Mucosa of rectum (tissue), 2 donors: ENCODE measurements around the gene CHL1.

ENCODE experiments used
- H3K27ac ChIP-seq, 2 donors: one replicate each; pipeline ENCODE4 v1.7.0; 2013; ENCODE audit warnings: inconsistent platforms in 2 of 2, low read depth in 2 of 2, low read length in 2 of 2
- H3K27me3 ChIP-seq, 2 donors: one replicate each; pipeline ENCODE4 v1.7.0; 2013; ENCODE audit warnings: low read length in 2 of 2; ENCODE audit not compliant: control insufficient read depth in 2 of 2, insufficient read depth in 2 of 2
- H3K36me3 ChIP-seq, 2 donors: one replicate each; pipeline ENCODE4 v1.7.0; 2013; ENCODE audit warnings: low read length in 2 of 2; ENCODE audit not compliant: control insufficient read depth in 2 of 2, insufficient read depth in 2 of 2
- H3K4me1 ChIP-seq, 2 donors: one replicate each; pipeline ENCODE4 v1.7.0; 2013; ENCODE audit warnings: low read length in 2 of 2, mild to moderate bottlenecking in 1 of 2; ENCODE audit not compliant: control insufficient read depth in 2 of 2, insufficient read depth in 2 of 2
- H3K4me3 ChIP-seq, 2 donors: one replicate each; pipeline ENCODE4 v1.7.0; 2013; ENCODE audit warnings: low read length in 2 of 2
- H3K9ac ChIP-seq, 2 donors: one replicate each; pipeline ENCODE4 v1.7.0; 2013; ENCODE audit warnings: low read length in 2 of 2, low read depth in 1 of 2, mild to moderate bottlenecking in 1 of 2
- H3K9me3 ChIP-seq, 2 donors: one replicate each; pipeline ENCODE4 v1.7.0; 2013; ENCODE audit warnings: low read length in 2 of 2; ENCODE audit not compliant: control insufficient read depth in 2 of 2
- donor health status: healthy.
- donor health status: Normal muscosa, but diverticular disease.

CHL1 gene

DNA sequence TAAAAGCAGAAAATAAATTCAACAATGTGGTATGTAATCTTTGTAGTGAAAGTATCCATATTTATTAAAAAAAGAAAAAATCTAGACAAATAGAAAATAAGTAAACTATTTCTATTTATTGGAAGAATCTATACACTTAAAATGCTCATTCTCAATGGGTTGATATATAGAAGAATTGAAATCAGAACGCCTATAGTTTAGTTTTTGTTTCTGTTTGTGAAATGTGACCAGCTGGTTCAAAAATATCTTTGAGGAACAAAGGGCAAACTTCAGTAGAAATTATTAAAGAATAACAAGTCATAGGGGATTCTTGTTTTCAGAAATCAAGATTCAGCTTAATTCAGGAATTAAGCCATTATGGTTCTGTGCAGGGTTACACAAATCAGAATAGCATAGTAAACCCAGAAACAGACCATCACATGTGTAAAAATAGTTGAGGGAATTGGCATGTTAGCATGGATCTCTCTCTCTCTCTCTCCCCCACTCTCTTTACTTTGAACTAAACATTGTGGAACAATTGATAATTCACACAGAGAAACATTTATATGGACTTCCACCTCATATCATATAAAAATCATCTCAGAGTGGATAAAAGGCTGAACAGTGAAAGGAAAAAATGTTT is 134.0 kb downstream of the CHL1 start:
- H3K36me3 ChIP-seq = no peaks in the 10 kb centered on the region
- H3K27ac ChIP-seq = no peak overlapping the region
- no peak overlapping the region for H3K4me3 ChIP-seq
- H3K27me3 ChIP-seq = no peaks in the 10 kb centered on the region
- no peaks in the 10 kb centered on the region for H3K4me1 ChIP-seq
- no peak overlapping the region for H3K9ac ChIP-seq
- no peaks in the 10 kb centered on the region for H3K9me3 ChIP-seq

DNA sequence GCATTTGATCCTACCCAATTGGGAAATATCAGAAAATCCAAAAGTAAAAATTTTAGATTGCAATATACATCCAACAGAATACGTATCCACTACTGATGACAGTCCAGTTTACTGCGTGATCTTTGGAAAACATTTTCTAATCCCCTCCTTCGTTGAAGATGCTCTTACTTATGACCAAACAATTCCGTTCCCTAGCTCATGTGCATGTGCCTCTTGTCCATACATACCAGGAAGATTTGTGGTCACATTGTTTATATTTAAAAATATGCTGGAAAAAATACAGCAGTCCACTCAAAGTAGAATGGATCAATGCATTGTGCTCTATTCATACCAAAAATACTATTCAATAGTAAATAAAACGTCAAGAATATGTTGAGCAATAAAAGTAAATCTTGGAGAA is 135.3 kb downstream of the CHL1 start:
- Histone ChIP-seq H3K9me3 (no peaks in the 10 kb centered on the region), H3K4me3 (no peak overlapping the region), H3K9ac (no peak overlapping the region), H3K27ac (no peak overlapping the region), H3K36me3 (no peaks in the 10 kb centered on the region), H3K27me3 (no peaks in the 10 kb centered on the region), H3K4me1 (no peaks in the 10 kb centered on the region)

DNA sequence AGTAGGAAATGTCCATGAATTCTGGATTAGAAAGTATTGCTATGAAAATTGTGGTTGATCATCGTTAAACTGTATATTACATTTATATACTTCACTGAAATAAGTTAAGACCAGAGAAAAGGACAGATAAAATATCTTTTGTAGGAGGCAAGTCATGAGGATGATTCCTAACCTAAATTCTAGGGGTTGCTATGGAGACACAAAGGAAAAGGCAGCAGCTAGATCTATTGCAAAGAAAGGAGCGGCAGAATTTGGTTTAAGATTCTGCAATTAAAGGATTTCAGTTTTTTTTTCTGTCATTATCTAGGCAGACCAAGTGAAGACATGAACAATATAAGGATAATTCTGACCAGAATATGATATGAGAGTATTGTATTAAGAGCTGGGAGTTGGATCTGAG is 136.1 kb downstream of the CHL1 start:
- Histone ChIP-seq H3K4me3 (no peak overlapping the region), H3K27me3 (no peaks in the 10 kb centered on the region), H3K9ac (no peak overlapping the region), H3K27ac (no peak overlapping the region), H3K4me1 (no peaks in the 10 kb centered on the region), H3K9me3 (no peaks in the 10 kb centered on the region), H3K36me3 (no peaks in the 10 kb centered on the region)

DNA sequence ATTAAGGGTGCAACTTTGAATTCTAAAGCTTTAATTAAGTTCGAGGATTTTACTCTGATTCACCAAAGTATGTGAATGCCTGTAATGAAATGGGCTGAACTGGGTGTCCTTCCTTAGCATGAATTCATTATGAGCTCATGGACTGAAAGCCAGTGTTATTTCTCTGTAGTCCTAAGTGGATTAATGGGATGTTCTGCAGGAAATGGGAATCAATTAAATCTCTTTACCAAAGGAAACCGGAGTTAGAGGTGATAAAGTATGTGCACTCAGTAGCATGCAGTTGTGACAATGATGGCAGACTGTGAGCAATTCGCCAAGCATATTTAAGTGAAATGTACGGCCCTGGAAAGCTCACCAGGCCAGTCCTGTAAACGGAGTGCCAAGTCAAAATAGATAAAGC is 138.7 kb downstream of the CHL1 start:
- Histone ChIP-seq H3K9ac (no peak overlapping the region), H3K36me3 (no peaks in the 10 kb centered on the region), H3K4me3 (no peak overlapping the region), H3K4me1 (no peaks in the 10 kb centered on the region), H3K27ac (no peak overlapping the region), H3K9me3 (no peaks in the 10 kb centered on the region), H3K27me3 (no peaks in the 10 kb centered on the region)

DNA sequence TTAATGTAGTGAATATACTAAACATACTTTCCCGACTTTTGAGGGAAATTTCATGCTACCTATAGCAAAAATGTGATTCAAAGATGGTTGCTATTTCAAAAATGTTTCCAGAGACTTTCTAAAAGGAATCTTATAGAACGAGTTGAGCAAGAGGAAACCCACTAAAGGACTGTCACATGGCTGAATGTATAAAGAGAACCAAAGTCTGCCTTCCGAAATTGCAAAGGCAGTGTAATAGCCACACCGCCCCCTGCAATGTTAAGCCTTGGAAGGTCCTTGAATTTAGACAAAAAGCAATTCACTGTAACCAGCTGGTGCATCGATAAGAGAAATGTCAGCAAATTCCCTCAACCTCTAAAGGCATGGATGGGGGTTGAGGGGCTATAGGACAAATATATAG is 142.8 kb downstream of the CHL1 start:
- Histone ChIP-seq H3K4me3 (no peak overlapping the region), H3K9me3 (no peaks in the 10 kb centered on the region), H3K27me3 (no peaks in the 10 kb centered on the region), H3K9ac (no peak overlapping the region), H3K4me1 (no peaks in the 10 kb centered on the region), H3K27ac (no peak overlapping the region), H3K36me3 (no peaks in the 10 kb centered on the region)

DNA sequence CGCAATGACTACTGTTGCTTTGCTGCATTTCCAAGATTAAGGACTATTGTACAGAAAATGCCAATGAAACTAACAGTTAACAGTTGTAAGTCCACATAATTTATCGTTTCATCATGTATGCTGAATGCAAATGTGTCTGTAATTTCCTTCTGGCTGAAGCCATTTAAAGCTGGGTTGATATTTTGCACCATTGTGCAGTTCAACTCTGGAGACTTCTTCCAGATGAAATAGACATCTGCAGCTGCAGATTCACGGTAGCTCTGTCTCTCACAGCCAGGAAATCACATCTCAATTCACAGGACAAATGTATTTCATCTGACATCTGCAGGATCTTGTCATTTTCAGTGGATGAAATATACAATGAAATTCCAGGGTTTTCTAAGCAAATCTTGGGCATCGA is 145.4 kb downstream of the CHL1 start:
- H3K27me3 ChIP-seq = no peaks in the 10 kb centered on the region
- no peak overlapping the region for H3K27ac ChIP-seq
- H3K36me3 ChIP-seq = no peaks in the 10 kb centered on the region
- no peaks in the 10 kb centered on the region for H3K9me3 ChIP-seq
- H3K9ac ChIP-seq = no peak overlapping the region
- no peak overlapping the region for H3K4me3 ChIP-seq
- no peaks in the 10 kb centered on the region for H3K4me1 ChIP-seq

DNA sequence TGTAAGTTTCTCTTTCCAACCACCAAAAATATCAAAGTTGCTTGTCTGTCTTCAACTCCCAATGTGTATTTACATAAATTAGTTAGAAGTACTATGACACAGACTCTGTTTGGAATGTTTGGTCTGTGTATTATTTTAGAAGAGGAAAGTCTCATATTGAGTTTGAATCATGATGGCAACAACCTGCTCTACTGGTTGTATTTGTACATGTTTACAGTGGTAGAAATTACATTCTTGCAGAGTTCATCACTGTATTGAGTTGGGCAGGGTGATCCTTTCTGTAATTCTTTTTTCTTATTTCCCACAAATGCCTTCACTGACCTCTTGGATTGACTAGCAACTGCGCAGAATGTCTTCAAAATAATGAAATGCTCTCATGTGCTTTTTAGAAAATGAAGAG is 149.6 kb downstream of the CHL1 start:
- no peak overlapping the region for H3K9ac ChIP-seq
- no peaks in the 10 kb centered on the region for H3K36me3 ChIP-seq
- H3K27me3 ChIP-seq = no peaks in the 10 kb centered on the region
- H3K4me3 ChIP-seq = no peak overlapping the region
- no peaks in the 10 kb centered on the region for H3K4me1 ChIP-seq
- H3K27ac ChIP-seq = no peak overlapping the region
- no peaks in the 10 kb centered on the region for H3K9me3 ChIP-seq

DNA sequence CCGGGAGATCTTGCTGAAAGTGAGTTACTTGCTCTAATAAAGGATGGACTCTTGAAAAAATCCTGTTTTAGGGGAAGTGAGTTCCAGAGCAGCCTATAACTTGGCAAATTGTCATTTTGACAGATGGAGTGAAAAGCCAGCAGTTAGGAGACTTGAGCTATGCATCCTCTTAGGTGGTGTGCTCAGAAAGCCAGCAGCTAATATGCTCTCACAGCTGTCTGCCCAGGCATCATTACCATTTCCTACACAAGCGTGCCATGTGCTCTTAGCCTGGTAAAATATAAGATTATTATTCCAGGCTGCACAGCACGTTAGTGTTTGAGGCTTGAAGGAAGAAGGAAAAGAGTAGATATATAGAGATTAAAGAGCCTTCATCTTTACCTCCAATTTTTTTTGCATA is 151.0 kb downstream of the CHL1 start:
- Histone ChIP-seq H3K4me3 (no peak overlapping the region), H3K9me3 (no peaks in the 10 kb centered on the region), H3K36me3 (no peaks in the 10 kb centered on the region), H3K27ac (no peak overlapping the region), H3K9ac (no peak overlapping the region), H3K4me1 (no peaks in the 10 kb centered on the region), H3K27me3 (no peaks in the 10 kb centered on the region)

DNA sequence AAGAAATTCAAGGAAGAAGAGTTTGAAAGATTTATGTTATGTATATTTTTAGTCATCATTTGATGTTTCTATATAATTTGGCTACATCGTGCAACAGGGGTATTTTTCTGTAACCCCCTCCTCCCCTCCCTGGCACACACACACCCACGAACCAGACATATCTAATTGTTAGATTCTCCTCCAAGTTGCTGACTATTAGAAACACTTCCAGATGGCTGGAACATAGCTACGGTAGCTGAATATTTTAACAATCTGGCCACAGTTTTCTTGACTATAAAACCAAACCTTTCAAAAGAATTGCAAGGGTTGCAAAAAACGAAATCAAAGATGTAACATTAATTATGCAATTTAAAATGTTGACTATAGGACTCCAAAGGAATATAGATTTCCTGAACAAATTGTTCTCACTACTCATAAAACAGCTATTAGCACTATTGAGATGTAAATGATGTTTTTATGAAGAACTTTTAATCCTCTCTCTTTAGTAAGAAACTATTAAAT is 154.4 kb downstream of the CHL1 start:
- no peaks in the 10 kb centered on the region for H3K36me3 ChIP-seq
- H3K27ac ChIP-seq = no peak overlapping the region
- H3K9me3 ChIP-seq = no peaks in the 10 kb centered on the region
- H3K4me1 ChIP-seq = no peaks in the 10 kb centered on the region
- H3K27me3 ChIP-seq = no peaks in the 10 kb centered on the region
- no peak overlapping the region for H3K4me3 ChIP-seq
- H3K9ac ChIP-seq = no peak overlapping the region

DNA sequence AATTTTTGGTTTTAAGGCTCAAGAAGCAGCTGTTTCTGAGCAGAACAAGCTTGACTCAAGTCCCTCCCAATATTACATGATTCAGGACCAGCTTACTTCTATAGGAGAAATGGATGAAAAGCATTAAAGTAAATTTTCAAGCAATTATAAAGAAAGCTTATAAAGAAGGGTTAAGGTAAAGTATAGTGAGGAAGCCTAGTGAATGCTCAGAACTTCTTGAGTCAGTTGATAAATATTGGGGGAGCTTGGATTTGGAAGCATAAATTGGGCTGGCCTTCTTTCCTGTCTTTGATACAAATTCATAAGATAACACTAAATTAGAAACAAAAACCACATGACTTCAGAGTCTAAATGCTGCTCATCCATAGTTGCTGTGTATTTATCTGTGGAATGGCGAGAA is 156.0 kb downstream of the CHL1 start:
- H3K27ac ChIP-seq = no peak overlapping the region
- no peaks in the 10 kb centered on the region for H3K9me3 ChIP-seq
- H3K4me3 ChIP-seq = no peak overlapping the region
- no peaks in the 10 kb centered on the region for H3K36me3 ChIP-seq
- H3K9ac ChIP-seq = no peak overlapping the region
- H3K27me3 ChIP-seq = no peaks in the 10 kb centered on the region
- no peaks in the 10 kb centered on the region for H3K4me1 ChIP-seq
